ENCODE data around the gene KNL1. TPM values are rescaled to one million over a fixed set of nuclear protein-coding genes. Genes with fewer than 3 reads are reported as not detected.

Gene KNL1
- total and polyA plus RNA-seq, 2 donors (not counting 3 experiments of a cell fraction or from before 2014, with no cell fraction given), result 4.0 to 31.8 TPM

GRCh38 chr15:40618906-40619305 is 24.9 kb downstream of the KNL1 start:
- no peaks in the 10 kb centered on the region for H4K20me1 ChIP-seq (replicated peaks; ENCODE audit: control insufficient read depth, extremely low read depth, insufficient read depth, low read length)
- H3K4me1 ChIP-seq (ENCODE audit: control insufficient read depth, extremely low read depth, insufficient read depth, low read length), result no peaks in the 10 kb centered on the region
- H3K79me2 ChIP-seq (ENCODE audit: control insufficient read depth, insufficient read depth, low read length), result no peaks in the 10 kb centered on the region
- TF ChIP-seq MAX (IDR thresholded peaks at IDR 0.05; ENCODE audit: insufficient read depth, insufficient read length) (no peak), JUN (IDR thresholded peaks at IDR 0.05; ENCODE audit: borderline replicate concordance, insufficient read depth, insufficient read length, low read depth) (no peak), CTCF (IDR thresholded peaks at IDR 0.05; ENCODE audit: extremely low read depth in 1 of 2, insufficient read depth in 1 of 2, low read depth in 1 of 2, low read length in 2 of 2) (no peak), EZH2 (IDR thresholded peaks at IDR 0.05; ENCODE audit: borderline replicate concordance, low read depth, low read length, severe bottlenecking) (no peak), MYC (IDR thresholded peaks at IDR 0.05; ENCODE audit: low read depth, low read length) (no peak), POLR2A (IDR thresholded peaks at IDR 0.05; ENCODE audit: low read depth, low read length) (no peak), GATA2 (IDR thresholded peaks at IDR 0.05; ENCODE audit: insufficient read depth, insufficient read length, low read depth, low read length) (no peak), FOS (IDR thresholded peaks at IDR 0.05; ENCODE audit: borderline replicate concordance, insufficient read depth, low read length) (no peak), POLR2AphosphoS5 (IDR thresholded peaks at IDR 0.05; ENCODE audit: insufficient read depth, low read depth, low read length) (no peak)
- H3K27me3 ChIP-seq (ENCODE audit: control insufficient read depth in 2 of 2, insufficient read depth in 2 of 2, low read length in 2 of 2), result no peaks in the 10 kb centered on the region
- POLR2A ChIA-PET, result no interaction called here
- H3K27ac ChIP-seq (ENCODE audit: insufficient read depth, low read depth, low read length), result no peak overlapping the region
- H3K9ac ChIP-seq (replicated peaks; ENCODE audit: extremely low read depth, insufficient read depth, low read length), result no peak overlapping the region
- H3K4me2 ChIP-seq (ENCODE audit: insufficient read depth, low read length), result no peak overlapping the region
- CTCF ChIA-PET, result no interaction called here
- H2AFZ ChIP-seq (ENCODE audit: low read depth, low read length), result no peak overlapping the region
- dilution Hi-C loops (cut with MboI; ENCODE audit: extremely low pct_ligation_motif_present, low sequenced_read_pairs), result no loop called here
- intact Hi-C loops (cut with micrococcal nuclease), result no loop called here
- H3K9me3 ChIP-seq (replicated peaks; ENCODE audit: control insufficient read depth, insufficient read depth, low read length), result no peaks in the 10 kb centered on the region
- DNase-seq (ENCODE audit: low read depth, low spot score) (no peak), FAIRE-seq (no peak)
- BruUV-seq (replicated peaks), result no TSS peak
- H3K36me3 ChIP-seq (ENCODE audit: control insufficient read depth in 2 of 2, extremely low read depth in 1 of 2, insufficient read depth in 2 of 2, low read length in 2 of 2), result peaks cover 0 to 4% of the 10 kb centered on the region in 2 experiments
- no peak overlapping the region for H3K4me3 ChIP-seq (replicated peaks in 1 of 3; ENCODE audit: insufficient read depth in 1 of 3, low read depth in 1 of 3, low read length in 3 of 3)
- no peaks in the 10 kb centered on the region for H3K9me1 ChIP-seq (replicated peaks; ENCODE audit: control insufficient read depth, extremely low read depth, insufficient read depth, low read length)

All from endothelial cell of umbilical vein (primary cell).